Measurements from ENCODE around the gene RPTOR.

The RPTOR gene

GRCh38 chr17:81013642-81014041 is 469.0 kb downstream of the RPTOR start:
- DNase-seq = no peak

- DNase-seq = no peak
These were observed 470.5 kb downstream of the RPTOR start for GRCh38 chr17:81015136-81015535.

Data from DMS53 (cell line).